ENCODE measurements around the gene SSTR3.
"Not testable (repeated sequence)": the region's sequence is repeated elsewhere in the genome, so short reads cannot be mapped to it uniquely, and the experiment has no call there.

The SSTR3 gene

GRCh38 chr22:37211866-37212173 is 457 bp downstream of the SSTR3 start:
- no peak for DNase-seq

DNA sequence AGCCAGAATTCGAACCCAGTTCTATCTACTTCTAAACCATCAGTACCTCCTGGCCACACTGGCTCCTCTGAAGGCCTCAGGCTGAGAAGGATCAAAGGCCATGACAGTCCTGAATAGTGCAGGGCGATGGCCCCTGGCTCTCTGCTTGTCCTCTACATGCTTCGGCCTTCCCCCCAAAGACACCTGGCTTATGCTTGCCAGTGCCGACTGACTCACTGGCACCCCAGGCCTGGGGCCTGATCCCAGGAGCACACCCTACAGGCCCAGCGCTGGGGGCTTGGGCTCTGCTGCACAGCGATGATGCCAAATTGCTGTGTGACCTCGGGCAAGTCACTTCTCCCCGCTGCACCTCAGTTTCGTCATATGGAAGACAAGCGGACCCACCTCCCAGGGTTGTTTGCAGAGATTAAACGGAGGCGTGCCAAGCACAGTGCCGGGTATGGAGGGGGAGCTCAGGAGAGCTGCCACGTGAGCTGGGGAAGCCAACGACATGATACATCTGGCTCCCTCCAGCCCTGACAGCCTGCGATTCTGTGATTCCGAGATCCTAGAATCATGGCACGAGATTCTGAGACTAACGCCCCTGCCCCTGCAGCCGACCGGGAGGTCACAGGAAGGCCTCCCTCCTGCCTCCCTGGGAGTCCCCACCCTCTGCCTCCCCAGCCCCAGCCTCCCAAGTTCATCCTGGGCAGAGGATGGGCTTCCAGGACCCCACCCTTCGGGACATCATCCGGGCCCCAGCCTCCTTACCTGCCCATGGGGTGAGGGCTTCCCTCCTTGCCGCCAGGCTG is 1.0 kb downstream of the SSTR3 start:
- DNase-seq: peak in 3 of 56 donors; percentile 18 to 29 (median 26)

DNA sequence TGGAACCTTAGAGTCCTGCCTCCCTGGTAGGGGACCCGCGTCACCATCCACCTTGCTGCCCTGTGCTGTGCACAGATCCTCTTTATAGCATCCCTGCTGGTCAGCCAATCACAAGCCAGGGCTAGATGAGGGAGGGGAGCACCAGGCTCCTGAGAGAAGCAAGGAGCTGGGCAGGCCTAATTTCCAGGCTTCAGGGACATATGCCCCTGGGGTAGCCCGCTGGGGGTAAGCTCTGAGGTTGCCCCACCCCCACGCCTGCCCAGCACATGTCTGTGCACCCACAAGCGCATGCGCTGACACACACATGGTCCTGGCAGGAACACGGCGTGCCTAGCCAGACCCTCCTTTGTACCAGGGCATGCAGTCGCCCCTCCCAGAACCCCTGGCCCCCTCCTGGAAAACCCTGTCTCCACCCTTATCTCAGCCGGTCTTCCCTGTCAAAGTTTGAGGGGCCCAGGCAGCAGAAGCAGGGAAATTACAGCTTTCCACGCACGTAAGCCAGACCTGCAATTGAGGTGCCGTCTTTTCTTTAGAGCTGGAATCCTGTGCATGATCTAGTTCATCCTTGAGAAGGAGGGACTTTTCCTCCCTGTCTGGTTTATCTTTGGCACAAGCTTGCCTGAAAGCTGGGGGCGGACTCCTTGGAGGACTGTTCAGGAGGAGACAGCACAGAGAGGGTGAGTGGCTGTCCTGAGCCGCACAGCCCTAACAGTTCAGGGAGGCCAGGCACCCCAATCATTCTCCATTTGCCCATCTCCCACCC is 2.1 kb downstream of the SSTR3 start:
- peak in 12 of 56 donors; percentile 14 to 59 (median 31) for DNase-seq

- no peak for DNase-seq
Observed at GRCh38 chr22:37209140-37209845, 3.0 kb downstream of the SSTR3 start.

DNA sequence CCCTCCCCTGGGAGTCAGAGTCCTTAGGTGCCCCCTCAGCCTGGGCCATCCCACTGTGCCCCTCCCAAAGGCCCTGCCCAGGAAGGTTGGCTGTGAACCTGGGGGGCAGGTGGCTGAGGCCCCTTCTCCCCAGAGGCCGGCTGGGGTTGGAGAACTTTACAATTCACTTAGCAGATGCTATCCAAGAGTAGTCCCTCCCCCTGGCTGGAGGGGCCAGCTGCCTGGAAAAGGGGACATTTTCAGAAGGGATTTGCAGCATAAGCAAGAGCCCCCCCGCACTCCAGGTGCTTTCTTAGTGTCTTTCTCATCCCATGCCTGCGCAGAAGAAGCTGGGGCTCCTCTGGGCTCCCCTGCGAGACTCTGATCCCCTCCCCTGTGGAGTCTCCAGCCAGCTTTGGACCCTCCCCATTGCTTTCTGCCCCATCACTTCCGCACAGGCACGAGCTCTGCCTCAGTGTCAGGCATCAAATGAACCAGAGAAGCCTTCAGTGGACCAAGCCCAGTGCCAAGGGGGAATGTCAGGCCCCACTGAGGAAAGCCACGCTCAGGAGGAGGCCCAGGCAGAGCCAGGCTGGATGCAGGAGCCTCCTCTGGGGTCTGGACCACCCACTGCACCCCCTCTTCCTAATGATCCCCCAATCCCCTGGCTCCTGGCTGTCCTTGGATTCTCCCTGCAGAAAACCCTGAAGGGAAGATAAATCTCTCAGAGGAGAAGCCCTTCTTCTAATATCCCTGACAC is 3.7 kb downstream of the SSTR3 start:
- no peak for DNase-seq

DNA sequence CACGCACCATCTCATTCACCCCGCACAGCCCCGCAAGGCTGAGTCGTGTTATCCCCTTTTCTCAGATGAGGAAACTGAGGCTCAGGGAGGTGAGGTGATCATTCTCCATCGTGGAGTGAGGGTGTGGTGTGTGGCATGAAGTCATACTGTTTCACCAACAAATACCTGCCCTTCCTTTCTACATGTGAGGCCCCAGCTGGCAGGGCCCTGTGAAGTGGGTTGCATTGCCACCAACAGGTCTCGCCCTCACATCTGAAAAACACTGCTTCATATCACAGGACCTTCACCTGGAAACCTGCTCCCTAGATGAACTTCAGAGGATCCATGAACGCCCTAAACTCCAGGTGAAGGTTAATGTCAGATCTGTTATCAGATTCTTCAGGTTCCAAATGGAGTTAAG is 4.3 kb downstream of the SSTR3 start:
- DNase-seq: no peak

GRCh38 chr22:37206841-37207821 is 5.1 kb downstream of the SSTR3 start:
- no peak for DNase-seq

DNA sequence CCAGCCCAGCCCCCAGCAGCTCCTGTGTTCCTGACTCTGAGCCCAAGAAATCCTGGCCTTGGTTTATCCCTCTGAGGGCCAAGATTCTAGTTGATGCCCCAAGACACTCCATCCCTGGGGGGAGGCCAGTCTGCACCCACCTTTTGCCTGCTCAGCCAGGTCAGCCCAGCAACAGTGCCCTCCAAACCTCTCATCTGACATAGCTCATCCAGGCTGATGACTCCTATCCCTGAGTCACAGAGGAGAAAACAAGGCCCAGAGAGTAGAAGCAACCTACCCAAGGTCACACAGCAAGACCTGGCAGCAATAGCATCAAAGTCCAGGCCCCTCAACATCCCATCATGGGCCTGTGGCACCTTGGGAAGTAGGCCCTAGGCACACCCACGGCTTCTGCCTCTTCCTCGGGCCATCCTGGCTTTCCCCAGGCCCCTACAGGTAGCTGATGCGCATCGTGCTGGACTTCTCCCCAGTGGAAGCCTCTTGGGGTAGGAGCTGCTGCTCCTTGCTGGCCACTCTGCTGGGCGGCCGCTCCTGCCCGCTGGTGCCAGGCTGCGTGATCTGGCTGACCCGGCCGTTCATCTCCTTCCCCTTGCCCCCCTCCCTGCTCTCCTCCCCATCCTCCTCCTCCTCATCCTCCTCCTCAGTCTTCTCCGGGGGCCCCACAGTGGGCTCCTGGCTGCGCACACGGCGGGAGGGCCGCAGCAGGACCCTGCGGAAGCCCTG is 6.0 kb downstream of the SSTR3 start:
- no peak for DNase-seq

GRCh38 chr22:37205046-37205445 is 7.2 kb downstream of the SSTR3 start:
- DNase-seq: no peak

GRCh38 chr22:37204045-37204655 is 8.1 kb downstream of the SSTR3 start:
- DNase-seq: no peak

DNA sequence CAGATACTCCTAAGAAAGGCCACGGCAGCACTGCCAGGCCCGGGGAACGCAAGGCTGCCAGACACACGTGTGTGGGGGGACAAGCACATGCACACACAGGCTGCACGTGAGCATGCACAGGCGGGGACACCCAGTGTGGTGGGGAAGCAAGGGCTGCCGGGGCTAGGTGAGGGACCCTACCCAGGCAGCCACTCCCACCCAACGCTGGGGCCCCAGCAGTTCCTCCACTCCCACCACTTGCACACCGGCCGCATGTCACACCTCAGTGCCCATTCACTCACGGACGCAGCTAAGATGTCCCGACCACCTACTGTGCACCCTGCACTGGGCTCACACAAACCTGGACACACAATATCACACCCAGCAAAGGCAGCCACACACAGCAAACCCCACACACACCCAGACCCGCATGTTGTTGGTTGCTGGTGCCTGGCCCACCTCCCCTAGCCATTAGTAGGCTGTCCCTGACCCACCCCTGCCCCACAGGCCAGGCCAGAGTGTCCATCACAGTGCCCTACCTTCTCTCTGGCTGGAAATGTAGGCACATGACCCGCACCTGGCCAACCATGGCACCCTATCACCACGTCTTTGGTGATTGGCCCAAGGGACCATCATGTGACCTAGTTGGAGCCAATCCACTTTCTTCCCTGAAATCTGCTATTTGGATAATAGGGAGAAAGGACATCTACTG is 8.8 kb downstream of the SSTR3 start:
- peak in 1 of 56 donors; percentile 10 for DNase-seq

- DNase-seq: no peak
Observed at GRCh38 chr22:37202716-37203115, 9.6 kb downstream of the SSTR3 start.

GRCh38 chr22:37202001-37202555 is 10.2 kb downstream of the SSTR3 start:
- no peak for DNase-seq

DNA sequence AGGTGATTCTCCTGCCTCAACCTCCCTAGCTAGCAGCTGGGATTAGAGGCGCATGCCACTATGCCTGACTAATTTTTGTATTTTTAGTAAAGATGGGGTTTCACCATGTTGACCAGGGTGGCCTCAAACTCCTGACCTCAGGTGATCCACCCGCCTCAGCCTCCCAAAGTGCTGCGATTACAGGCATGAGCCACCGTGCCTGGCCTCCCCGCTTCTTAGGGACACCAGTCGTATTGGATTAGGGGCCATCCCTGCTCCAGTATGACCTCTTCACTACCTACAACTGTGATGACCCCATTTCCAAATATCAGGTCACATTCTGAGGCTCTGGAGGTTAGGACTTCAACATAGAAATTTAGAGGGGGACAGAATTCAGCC is 10.8 kb downstream of the SSTR3 start:
- DNase-seq: not testable (repeated sequence)

DNA sequence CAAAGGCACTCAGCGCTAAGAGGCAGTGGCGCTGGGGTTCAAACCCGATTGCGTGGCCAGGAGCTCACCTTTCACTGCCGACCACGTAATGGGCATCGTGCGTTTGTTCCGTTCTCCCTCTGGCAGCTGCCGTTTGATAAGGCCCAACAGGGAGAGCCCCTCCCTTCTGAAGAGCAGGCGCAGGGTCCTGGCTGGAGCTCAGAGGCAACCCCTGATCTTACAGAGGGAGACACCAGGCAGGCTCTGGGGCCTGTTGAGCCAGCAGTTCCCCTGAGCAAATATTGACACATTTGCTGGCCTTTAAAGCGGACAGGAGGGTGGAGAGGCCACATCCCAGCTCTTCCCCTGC is 12.5 kb downstream of the SSTR3 start:
- DNase-seq: no peak

- peak; percentile 77 to 100 (median 96) for DNase-seq
Observed at GRCh38 chr22:37199103-37199759, 13.0 kb downstream of the SSTR3 start.

GRCh38 chr22:37198258-37199102 is 13.8 kb downstream of the SSTR3 start:
- peak in 53 of 56 donors; percentile 19 to 89 (median 65) for DNase-seq
